ENCODE data around the gene NUP133. TPM values are rescaled to one million over a fixed set of nuclear protein-coding genes. Genes with fewer than 3 reads are reported as not detected.

NUP133 gene
- total and polyA plus RNA-seq, 10 of the 15 experiments (the other 5 are each of a cell fraction or from before 2014, with no cell fraction given): 10.9 to 45.4 (median 29.2) TPM

GRCh38 chr1:229433364-229434004 lies 74.7 kb downstream of the NUP133 start (continued):
- TF ChIP-seq EZH2 (IDR thresholded peaks at IDR 0.05; ENCODE audit: borderline replicate concordance, control insufficient read depth, low read depth, low read length) (no peak), HDAC6 (IDR thresholded peaks at IDR 0.05; ENCODE audit: unreplicated experiment) (no peak), TBL1XR1 (IDR thresholded peaks at IDR 0.05; ENCODE audit: low read depth, low read length) (no peak), SMAD1 (IDR thresholded peaks at IDR 0.05; ENCODE audit: low read depth, partially characterized antibody) (no peak), MTA3 (IDR thresholded peaks at IDR 0.05; ENCODE audit: borderline replicate concordance, low read length) (no peak), RFX5 (IDR thresholded peaks at IDR 0.05; ENCODE audit: low read depth, low read length) (no peak), RCOR1 (conservative IDR thresholded peaks at IDR 0.05; ENCODE audit: low read depth, low read length) (no peak)

GRCh38 chr1:229432905-229433304 lies 75.2 kb downstream of the NUP133 start:
- WGBS (ENCODE audit: insufficient coverage, insufficient replicate concordance, low lambda C conversion rate, missing lambda C conversion rate): 84% methylated on average over 37 of the region's 37 CpGs
- DNase-seq (ENCODE audit: low read depth, low spot score) (no peak), FAIRE-seq (no peak), ATAC-seq (no peak)
- no peak overlapping the region for H2AFZ ChIP-seq (ENCODE audit: control insufficient read depth, low read depth, low read length)
- no peak overlapping the region for H3K4me3 ChIP-seq
- intact Hi-C loops (cut with micrococcal nuclease; ENCODE audit: unreplicated experiment) (no loop called here), in situ Hi-C loops (cut with MboI) (no loop called here)
- no peak overlapping the region for H3K9ac ChIP-seq (ENCODE audit: control insufficient read depth, insufficient read depth, low read length)
- BruUV-seq (replicated peaks): no TSS peak
- H3K27me3 ChIP-seq (replicated peaks in 1 of 2; ENCODE audit: control insufficient read depth in 2 of 2, insufficient read depth in 2 of 2, low read length in 1 of 2): peaks cover 12 to 14% of the 10 kb centered on the region in 2 experiments
- no peak overlapping the region for H3K27ac ChIP-seq (ENCODE audit: control insufficient read depth, insufficient read depth)
- no peak overlapping the region for H3K4me2 ChIP-seq (ENCODE audit: control insufficient read depth, insufficient read depth)
- peaks cover 8% of the 10 kb centered on the region; the same call in 1 of the 3 replicates for H3K9me3 ChIP-seq (replicated peaks; ENCODE audit: control insufficient read depth, insufficient read depth, low read length)
- TF ChIP-seq ZZZ3 (IDR thresholded peaks at IDR 0.05; ENCODE audit: control insufficient read depth, insufficient read length, low read depth) (no peak), RAD51 (IDR thresholded peaks at IDR 0.05) (no peak), E2F4 (IDR thresholded peaks at IDR 0.05; ENCODE audit: low read depth, low read length) (no peak), ATF3 (IDR thresholded peaks at IDR 0.05; ENCODE audit: borderline replicate concordance, extremely low read depth, low read depth, low read length) (no peak), HSF1 (IDR thresholded peaks at IDR 0.05; ENCODE audit: low read depth, low read length) (no peak), RBBP5 (conservative IDR thresholded peaks at IDR 0.05) (no peak), IRF4 (IDR thresholded peaks at IDR 0.05; ENCODE audit: low read depth, low read length) (no peak)
- ChIA-PET CTCF (no interaction called here), SMC1A (ENCODE audit: uncharacterized antibody, unreplicated experiment) (no interaction called here), POLR2A (no interaction called here), RAD21 (ENCODE audit: unreplicated experiment) (no interaction called here)
- no peaks in the 10 kb centered on the region for H3K36me3 ChIP-seq (ENCODE audit: control insufficient read depth in 2 of 2, insufficient read depth in 2 of 2, low read length in 1 of 2)
- H4K20me1 ChIP-seq (ENCODE audit: control insufficient read depth, insufficient read depth): peaks cover 4% of the 10 kb centered on the region; the same call in 1 of the 2 replicates
- no peaks in the 10 kb centered on the region for H3K79me2 ChIP-seq (ENCODE audit: control insufficient read depth, insufficient read depth, low read length)
- no peaks in the 10 kb centered on the region for H3K4me1 ChIP-seq (ENCODE audit: control insufficient read depth, insufficient read depth, low read length)
